ENCODE data around the gene GOLPH3L.
"Not testable (repeated sequence)": the region's sequence is repeated elsewhere in the genome, so short reads cannot be mapped to it uniquely, and the experiment has no call there.

Gene GOLPH3L

GRCh38 chr1:150657064-150657463, 39.9 kb downstream of the GOLPH3L start:
- not testable (repeated sequence) for DNase-seq (ENCODE audit: low spot score)

DNA sequence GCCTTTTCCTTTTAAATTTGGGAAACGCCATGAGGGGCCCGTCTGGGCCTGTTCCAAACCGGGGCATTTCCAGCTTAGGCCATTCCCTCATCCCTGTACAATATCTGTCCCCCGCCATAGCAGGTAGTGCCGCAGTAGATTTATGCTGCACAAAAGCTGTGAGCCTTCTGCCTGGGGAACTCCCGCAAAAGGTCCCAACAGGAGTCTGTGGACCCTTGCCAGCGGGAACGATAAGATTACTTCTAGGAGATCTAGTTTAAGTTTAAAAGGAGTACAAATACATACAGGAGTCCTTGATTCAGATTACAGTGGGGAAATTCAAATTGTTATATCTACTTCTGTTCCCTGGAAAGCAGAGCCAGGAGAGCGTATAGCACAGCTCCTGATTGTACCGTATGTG, 42.3 kb downstream of the GOLPH3L start:
- DNase-seq (ENCODE audit: low spot score) = not testable (repeated sequence)

DNA sequence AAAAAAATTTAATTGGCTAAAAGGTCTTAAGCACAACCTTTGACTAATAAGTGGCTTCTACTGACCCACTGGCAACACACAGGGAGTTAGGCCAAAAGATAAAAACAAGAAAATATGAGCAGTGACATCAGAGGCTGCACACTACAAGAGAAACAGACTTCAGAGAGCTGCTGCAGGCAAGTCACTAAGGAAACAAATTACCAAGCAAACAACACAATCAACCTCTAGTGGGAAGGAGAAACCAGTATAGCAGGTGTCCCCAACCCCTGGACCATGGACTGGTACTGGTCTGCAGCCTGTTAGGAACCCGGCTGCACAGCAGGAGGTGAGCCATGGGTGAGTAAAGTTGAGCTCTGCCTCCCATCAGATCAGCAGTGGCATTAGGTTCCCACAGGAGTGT, 46.8 kb downstream of the GOLPH3L start:
- DNase-seq (ENCODE audit: low spot score) = no peak

DNA sequence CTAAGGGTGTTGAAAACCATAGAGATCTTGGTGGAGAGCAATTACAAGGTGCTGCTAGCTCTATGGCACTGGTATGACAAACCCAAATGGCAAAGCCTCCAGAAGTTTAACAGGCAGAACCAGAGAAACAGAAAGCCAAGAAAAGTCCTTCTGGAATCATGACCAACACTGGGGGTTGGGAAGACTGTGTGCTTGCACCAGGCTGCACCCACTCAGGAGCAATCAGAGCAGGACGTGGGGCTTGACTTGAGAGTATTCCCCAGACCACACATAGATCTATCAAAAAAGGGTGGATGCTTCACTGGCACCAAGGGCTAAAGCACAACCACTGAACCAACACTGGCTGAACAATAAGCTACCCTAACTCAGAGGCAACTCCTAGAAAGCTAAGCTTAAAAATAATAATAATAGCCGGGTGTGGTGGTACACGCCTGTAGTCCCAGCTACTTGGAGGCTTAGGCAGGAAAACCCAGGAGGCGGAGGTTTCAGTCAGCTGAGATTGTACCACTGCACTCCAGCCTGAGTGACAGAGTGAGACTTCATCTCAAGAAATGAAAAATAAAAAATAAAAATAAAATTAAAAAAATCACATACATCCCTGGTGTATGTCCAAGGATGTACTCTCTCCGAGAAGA, 47.4 kb downstream of the GOLPH3L start:
- DNase-seq (ENCODE audit: low spot score) = no peak

- DNase-seq (ENCODE audit: low spot score) = no peak
These were observed 54.7 kb downstream of the GOLPH3L start for GRCh38 chr1:150642296-150642695.

DNA sequence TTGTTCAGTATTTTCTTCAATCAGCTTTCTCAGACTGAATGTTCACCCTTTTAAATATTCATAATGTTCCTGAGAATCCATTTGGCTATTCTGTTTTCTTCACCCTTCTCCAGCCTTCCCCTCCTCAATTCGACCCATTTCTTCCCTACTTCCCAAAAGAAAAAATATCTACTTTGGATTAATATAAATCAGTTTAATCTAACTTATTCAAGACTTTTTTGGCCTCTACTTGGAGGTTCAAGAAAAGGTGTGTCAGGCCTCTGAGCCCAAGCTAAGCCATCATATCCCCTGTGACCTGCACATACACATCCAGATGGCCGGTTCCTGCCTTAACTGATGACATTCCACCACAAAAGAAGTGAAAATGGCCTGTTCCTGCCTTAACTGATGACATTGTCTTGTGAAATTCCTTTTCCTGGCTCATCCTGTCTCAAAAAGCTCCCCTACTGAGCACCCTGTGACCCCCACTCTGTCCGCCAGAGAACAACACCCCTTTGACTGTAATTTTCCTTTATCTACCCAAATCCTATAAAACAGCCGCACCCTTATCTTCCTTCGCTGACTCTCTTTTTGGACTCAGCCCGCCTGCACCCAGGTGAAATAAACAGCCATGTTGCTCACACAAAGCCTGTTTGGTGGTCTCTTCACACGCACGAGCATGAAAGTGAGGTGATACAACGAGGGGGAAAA, 55.7 kb downstream of the GOLPH3L start:
- DNase-seq (ENCODE audit: low spot score) = not testable (repeated sequence)

- not testable (repeated sequence) for DNase-seq (ENCODE audit: low spot score)
These were observed 58.5 kb downstream of the GOLPH3L start for GRCh38 chr1:150638430-150638829.

GRCh38 chr1:150634839-150635622, 61.9 kb downstream of the GOLPH3L start:
- DNase-seq (ENCODE audit: low spot score) = not testable (repeated sequence)

GRCh38 chr1:150629115-150629928, 67.6 kb downstream of the GOLPH3L start, which contains the start of gene ENSA:
Gene ENSA, minus strand, starts transcription at chr1:150629612. Its CDS starts 142 bp downstream, at chr1:150629470.
- DNase-seq (ENCODE audit: low spot score) = peak; percentile 99

DNA sequence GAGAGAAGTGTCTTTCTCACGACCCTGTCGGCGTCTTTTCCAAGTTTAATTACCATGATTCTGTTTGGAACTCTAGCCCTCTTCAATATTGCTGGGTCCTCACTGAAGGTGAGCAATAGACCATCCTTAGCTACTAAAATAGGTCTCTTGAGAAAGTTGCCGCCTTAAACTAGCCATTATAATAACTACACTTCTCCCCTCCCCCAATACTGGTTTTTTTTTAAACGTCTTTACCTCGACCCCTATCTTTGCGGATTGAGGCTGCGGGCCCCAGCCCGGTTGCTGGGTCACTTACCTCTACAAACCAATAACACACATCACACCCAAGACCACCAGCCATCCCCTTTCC, 68.2 kb downstream of the GOLPH3L start:
- DNase-seq (ENCODE audit: low spot score) = no peak

DNA sequence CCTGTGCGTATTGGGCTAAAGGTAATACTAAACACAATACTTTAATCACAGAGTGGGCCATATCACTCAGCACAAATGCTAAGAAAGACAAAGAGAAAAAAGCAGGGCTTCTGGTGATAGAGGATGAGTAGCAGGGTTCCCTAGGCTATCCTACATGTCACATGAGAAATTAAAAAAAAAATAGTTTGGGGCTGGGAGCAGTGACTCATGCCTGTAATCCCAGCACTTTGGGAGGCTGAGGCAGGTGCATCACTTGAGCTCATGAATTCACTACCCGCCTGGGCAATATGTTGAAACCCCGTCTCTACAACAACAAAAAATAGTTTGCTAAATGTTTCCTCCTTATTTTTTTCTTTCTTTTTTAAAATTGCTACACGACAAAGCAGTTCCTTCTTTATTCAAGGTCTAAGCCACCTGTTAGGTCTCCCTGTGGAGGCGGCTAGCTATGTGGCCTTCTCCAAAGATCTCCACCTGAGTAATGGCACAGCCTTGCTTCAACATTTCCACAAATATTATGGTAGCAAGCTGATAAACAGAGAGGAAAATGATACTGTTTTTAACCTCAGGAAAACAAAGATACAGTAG, 69.0 kb downstream of the GOLPH3L start:
- DNase-seq (ENCODE audit: low spot score) = no peak

DNA sequence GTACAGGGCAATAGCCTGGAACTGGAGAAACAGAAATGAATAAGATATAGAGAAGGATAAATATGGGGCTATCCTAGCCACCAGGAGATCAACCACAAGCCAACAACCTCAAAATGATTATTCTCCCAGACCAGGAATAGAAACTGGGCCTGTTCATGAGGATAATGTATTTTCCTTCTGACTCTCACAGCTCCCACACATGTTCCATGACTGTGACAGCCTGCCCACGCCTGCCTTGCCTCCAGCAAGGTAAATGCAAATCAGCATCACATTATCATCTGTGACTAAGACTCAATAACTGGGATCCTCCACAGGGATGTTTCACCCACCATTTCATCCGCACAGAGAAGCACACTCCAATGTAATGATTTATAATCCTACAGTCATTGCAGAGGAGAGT, 70.8 kb downstream of the GOLPH3L start:
- no peak for DNase-seq (ENCODE audit: low spot score)

GRCh38 chr1:150624546-150624945, 72.4 kb downstream of the GOLPH3L start:
- not testable (repeated sequence) for DNase-seq (ENCODE audit: low spot score)

DNA sequence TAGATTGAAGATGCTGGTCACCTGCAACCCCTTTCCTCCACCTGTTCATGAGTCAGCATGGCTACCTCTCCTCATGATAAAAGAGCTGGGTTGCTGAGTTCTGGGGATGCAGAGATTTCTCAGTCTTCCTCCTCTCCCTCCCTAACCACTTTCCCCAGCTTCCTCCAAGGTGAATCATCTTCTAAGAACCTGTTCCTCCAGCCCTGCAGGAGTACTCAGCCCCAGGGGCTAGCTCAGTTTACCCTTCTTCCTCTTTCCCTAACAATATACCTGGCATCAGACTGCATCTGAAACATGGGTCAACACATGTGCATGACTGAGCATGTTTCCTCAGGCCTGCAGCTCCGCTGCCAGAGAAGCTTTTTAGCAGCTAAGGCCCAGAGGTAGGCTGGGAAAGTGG, 72.8 kb downstream of the GOLPH3L start:
- DNase-seq (ENCODE audit: low spot score) = not testable (repeated sequence)

GRCh38 chr1:150622303-150622975, 74.5 kb downstream of the GOLPH3L start:
- DNase-seq (ENCODE audit: low spot score) = no peak

GRCh38 chr1:150621497-150622302, 75.3 kb downstream of the GOLPH3L start:
- peak; percentile 76 for DNase-seq (ENCODE audit: low spot score)

DNA sequence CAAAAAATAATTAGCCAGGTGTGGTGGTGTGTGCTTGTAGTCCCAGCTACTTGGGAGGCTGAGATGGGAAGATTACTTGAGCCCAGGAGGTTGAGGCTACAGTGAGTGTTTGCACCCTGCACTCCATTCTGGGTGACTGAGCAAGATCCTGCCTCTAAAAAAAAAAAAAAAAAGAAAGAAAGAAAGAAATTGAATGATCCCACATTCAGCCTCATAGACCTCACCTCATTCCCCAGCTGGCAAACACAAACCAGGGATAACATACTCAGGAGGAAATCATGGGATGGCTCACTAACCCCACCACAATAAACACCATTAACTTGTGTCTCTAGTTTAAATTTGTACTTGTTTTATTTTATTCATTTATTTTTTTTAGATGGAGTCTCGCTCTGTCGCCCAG, 76.0 kb downstream of the GOLPH3L start:
- DNase-seq (ENCODE audit: low spot score) = no peak

GRCh38 chr1:150619576-150620509, 77.1 kb downstream of the GOLPH3L start:
- DNase-seq (ENCODE audit: low spot score) = peak; percentile 71
